GM18502 (cell line): Measurements from ENCODE around the gene NUDT12.

Experiments
- ATAC-seq: cut with Tn5 transposase; IDR thresholded peaks from one replicate; pipeline ENCODE4 v1.9.1; 2021; ENCODE audit warnings: mild to moderate bottlenecking; ENCODE audit not compliant: unreplicated experiment, poor library complexity

NUDT12 gene

GRCh38 chr5:103542441-103542840 is 20.1 kb downstream of the NUDT12 start:
- no peak for ATAC-seq

GRCh38 chr5:103541569-103541968 is 21.0 kb downstream of the NUDT12 start:
- no peak for ATAC-seq

GRCh38 chr5:103541114-103541513 is 21.5 kb downstream of the NUDT12 start:
- ATAC-seq, result no peak

DNA sequence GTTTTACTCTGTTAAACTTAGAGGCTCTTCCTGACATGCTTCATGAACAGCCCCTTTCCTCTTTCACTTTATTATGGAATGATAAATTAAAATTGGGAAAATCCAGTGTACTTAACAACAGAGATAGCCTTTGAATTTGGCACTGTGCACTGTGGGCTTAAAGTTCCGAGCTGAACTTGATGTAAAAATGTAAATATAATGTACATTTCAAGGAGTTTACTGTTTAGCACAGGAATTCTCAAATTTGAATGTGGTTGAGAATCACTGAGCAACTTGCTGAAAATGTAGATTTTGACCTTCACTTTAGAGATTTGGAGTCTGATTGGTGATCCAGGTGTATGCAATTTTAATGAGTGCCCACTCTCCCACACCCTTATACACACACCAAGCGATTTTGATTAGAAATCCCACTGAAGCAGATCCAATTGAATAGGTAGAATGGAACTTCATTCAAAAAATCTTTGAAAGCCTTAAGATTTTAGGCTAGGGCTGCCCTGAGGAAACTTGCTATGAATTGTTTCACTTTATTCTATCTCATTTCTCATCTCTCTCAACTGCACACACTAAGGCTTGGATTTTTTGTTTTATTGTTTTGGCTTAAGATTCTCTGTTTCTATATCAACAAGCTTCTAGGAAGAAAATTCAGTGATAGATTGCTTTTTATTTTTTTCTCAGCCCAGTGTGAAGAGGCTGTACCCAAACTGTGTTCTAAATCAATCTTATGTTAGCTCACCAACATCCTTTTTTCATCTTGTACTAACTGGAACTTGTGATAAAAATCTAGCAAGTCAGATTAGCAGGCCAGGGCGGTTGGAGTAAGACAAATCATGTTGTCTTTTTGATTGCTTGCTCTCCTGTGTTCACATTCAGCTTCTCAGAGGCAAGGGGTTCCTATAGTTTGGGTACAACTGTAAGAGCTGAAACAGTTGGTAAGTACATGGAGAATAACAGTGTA is 22.9 kb downstream of the NUDT12 start:
- no peak for ATAC-seq

GRCh38 chr5:103532086-103532734 is 30.4 kb downstream of the NUDT12 start:
- ATAC-seq, result no peak

- no peak for ATAC-seq
Measured at GRCh38 chr5:103526164-103526915, 36.2 kb downstream of the NUDT12 start.

DNA sequence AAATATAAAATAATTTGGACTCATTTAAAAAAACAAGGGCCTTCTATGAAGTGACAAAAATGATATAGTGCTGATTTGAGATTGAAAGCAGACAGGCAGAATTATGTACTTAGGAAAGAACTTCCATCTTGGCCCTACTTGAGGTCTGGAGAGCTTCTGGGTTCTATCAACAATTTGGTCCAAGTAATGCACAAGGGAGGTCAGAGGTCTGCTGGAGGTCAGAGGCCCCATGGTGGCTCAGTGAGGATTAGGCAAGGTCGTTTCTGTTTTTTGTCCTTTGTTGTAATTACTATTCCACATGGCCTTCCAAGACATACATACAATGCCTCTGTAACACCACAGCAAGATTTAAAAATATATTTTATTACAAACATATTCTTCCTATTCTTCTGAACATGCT is 37.2 kb downstream of the NUDT12 start:
- no peak for ATAC-seq

DNA sequence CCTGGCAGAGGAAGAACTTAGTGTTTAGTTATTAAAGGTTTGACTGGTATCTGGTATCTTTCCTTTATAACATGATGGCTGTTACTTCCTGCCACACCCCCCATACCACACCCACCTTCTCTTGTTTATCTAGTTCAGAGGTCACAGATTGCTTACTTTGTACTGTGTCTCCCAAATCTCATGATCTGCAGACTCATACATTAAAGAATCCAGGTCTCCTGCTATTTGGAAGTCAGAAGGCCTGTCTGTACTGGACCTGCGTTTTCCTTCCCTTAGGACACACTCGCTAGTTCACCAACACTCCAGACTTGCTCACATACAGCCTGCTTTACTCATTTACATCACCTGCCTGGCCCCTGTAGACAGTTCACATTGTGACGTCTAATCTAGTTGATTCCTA is 39.3 kb downstream of the NUDT12 start:
- no peak for ATAC-seq

DNA sequence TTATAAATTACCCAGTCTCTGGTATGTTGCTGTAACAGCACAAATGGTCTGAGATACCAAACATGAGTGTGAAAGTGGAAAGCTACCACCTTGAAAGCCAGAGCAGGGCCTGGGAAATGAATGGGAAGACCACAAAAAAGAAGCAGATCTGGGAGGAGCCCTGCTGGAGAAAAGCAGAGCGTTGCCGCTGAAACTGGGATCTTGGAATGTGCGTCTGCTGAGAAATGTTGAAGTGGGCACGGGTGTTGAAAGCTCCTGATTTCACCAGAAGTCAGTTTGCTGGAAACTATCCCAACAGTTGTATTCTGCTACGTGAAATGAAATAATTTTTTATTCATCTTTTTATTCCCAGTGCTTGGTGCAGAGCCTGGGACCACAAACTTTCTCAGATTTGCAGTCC is 40.0 kb downstream of the NUDT12 start:
- ATAC-seq, result no peak

GRCh38 chr5:103519550-103519949 is 43.0 kb downstream of the NUDT12 start:
- no peak for ATAC-seq

- no peak for ATAC-seq
Measured at GRCh38 chr5:103514371-103514770, 48.2 kb downstream of the NUDT12 start.

GRCh38 chr5:103513701-103514100 is 48.9 kb downstream of the NUDT12 start:
- no peak for ATAC-seq

DNA sequence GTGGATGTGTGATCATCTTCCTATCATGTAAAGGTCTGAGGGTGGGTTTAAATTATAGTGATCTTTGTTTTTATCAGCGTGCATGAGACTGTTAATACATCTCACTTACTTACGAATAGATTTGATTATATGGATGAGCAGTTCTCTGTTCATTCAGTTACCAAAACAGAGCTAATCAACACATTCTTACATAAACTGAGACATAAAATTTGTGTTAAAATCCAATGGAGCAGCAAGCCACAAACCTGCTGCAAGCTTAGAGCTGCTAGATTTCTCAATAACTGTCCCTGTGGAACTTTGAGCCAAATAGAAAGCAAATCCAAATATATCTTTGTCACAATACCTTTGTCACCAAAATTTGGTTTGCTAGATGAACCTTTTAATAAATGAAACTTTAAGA is 50.1 kb downstream of the NUDT12 start:
- ATAC-seq, result no peak

GRCh38 chr5:103511554-103511885 is 51.1 kb downstream of the NUDT12 start:
- no peak for ATAC-seq

DNA sequence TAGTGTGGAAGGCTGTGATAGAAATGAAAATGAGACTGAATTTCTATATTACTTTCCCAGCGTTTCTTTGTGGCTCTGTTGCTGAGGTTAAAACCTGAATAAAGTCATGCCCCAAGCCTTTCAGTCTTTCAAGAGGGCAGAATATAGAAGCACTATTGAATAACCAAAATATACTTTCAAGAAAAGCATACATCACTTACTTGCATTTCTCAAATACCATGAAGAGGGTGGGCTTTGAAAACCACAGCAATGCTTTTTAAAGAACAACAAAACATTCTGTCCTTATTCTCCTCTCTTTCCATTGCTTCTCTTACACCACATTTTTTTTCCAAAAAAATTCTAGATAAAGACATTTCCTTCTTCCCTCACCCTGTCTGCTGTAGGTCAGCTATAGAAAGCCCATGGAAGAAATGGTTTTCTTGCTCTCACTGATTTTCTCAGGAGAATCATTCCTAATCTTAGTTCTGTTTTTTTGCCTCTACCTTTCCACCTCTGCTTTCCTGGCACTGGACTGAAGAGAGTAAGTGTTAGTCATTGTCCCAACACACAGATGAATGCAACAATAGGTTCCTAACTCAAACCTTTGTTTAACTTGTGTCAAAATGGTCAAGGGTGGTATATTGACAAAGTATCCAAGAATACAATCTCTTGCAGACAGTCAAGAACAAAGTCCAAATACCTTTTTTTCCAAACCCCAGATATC is 51.6 kb downstream of the NUDT12 start:
- ATAC-seq, result no peak

- no peak for ATAC-seq
Measured at GRCh38 chr5:103505581-103506305, 56.8 kb downstream of the NUDT12 start.

GRCh38 chr5:103503066-103503465 is 59.5 kb downstream of the NUDT12 start:
- no peak for ATAC-seq

DNA sequence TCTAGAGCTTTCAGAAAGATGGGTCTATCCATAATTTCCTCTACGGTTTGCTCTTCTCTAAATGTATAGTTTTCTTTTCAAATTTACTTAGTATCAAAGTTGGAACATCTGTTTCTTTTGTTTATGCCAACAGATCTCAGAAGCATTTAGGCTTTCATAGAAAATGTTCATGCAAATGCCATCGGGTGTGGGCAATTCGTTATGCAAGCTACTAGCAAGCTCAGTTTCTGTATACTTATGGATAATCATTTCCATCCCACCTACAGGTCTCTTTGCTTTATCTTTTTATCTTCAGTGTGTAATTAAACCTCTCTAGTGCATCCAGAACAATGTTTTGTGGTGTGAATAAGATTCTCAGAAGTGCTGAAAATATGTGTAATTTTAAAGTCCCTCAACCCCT is 59.9 kb downstream of the NUDT12 start:
- ATAC-seq, result no peak
